ENCODE results near the gene AKT3. TPM values are rescaled to one million over a fixed set of nuclear protein-coding genes. Genes with fewer than 3 reads are reported as not detected.

Gene AKT3
- polyA plus RNA-seq, 1 donor (not counting 4 experiments of a cell fraction or from before 2014, with no cell fraction given) = 2.9 TPM

DNA sequence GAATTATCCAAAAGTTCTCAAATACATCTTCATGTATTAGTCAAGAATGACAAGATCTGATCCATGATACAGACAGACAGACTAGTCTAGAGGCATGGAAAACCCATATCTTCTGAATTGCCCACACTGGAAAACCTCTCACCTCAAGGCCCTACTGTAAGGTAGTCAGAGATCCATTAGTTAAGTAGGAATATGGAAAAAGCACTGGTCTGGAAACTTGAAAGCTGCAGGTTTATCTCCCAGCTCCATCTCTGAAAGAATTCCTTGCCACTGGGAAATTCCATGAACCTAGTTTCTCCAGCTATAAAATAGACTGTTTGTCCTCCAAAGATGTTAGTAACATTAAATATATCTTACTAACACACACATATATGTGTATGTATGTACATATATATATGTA lies 169.2 kb downstream of the AKT3 start:
- Histone ChIP-seq H3K4me1 (ENCODE audit: control insufficient read depth, extremely low read depth, insufficient read depth, low read length) (no peaks in the 10 kb centered on the region), H3K27me3 (ENCODE audit: control insufficient read depth, extremely low read depth, insufficient read depth, low read length) (no peaks in the 10 kb centered on the region), H3K9me3 (ENCODE audit: control insufficient read depth, low read depth, low read length) (no peaks in the 10 kb centered on the region), H3K4me2 (ENCODE audit: control insufficient read depth, extremely low read depth, insufficient read depth, low read depth, low read length) (no peak overlapping the region), H2AFZ (ENCODE audit: control insufficient read depth, low read length) (no peak overlapping the region), H3K4me3 (ENCODE audit: control insufficient read depth in 2 of 3, extremely low read depth in 1 of 3, insufficient read depth in 2 of 3, low read depth in 1 of 3, low read length in 3 of 3) (no peak overlapping the region), H3K9me1 (ENCODE audit: control insufficient read depth, extremely low read depth, insufficient read depth, low read length) (no peaks in the 10 kb centered on the region), H3K27ac (ENCODE audit: control insufficient read depth, insufficient read depth, low read length) (no peak overlapping the region), H3K36me3 (ENCODE audit: control insufficient read depth in 2 of 2, extremely low read depth in 1 of 2, insufficient read depth in 2 of 2, low read length in 2 of 2) (no peaks in the 10 kb centered on the region), H3K79me2 (ENCODE audit: control insufficient read depth, insufficient read depth, low read length) (no peaks in the 10 kb centered on the region), H4K20me1 (ENCODE audit: control insufficient read depth, extremely low read depth, insufficient read depth, low read length) (no peaks in the 10 kb centered on the region), H3K9ac (ENCODE audit: control insufficient read depth, extremely low read depth, insufficient read depth, low read length) (no peak overlapping the region)
- dilution Hi-C loops (cut with MboI; ENCODE audit: extremely low pct_ligation_motif_present, low sequenced_read_pairs) = no loop called here
- DNase-seq (ENCODE audit: low read depth, low spot score) = no peak
- no peak for FAIRE-seq
- TF ChIP-seq, protein P1, sequence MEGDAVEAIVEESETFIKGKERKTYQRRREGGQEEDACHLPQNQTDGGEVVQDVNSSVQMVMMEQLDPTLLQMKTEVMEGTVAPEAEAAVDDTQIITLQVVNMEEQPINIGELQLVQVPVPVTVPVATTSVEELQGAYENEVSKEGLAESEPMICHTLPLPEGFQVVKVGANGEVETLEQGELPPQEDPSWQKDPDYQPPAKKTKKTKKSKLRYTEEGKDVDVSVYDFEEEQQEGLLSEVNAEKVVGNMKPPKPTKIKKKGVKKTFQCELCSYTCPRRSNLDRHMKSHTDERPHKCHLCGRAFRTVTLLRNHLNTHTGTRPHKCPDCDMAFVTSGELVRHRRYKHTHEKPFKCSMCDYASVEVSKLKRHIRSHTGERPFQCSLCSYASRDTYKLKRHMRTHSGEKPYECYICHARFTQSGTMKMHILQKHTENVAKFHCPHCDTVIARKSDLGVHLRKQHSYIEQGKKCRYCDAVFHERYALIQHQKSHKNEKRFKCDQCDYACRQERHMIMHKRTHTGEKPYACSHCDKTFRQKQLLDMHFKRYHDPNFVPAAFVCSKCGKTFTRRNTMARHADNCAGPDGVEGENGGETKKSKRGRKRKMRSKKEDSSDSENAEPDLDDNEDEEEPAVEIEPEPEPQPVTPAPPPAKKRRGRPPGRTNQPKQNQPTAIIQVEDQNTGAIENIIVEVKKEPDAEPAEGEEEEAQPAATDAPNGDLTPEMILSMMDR (optimal IDR thresholded peaks at IDR 0.05 in 1 of 3, IDR thresholded peaks at IDR 0.05 in 1 of 3, conservative IDR thresholded peaks at IDR 0.05 in 1 of 3; ENCODE audit: extremely low read depth in 1 of 3, insufficient read depth in 2 of 3, low read length in 3 of 3) = no peak
- TF ChIP-seq EZH2 (IDR thresholded peaks at IDR 0.05; ENCODE audit: low read length) = no peak

DNA sequence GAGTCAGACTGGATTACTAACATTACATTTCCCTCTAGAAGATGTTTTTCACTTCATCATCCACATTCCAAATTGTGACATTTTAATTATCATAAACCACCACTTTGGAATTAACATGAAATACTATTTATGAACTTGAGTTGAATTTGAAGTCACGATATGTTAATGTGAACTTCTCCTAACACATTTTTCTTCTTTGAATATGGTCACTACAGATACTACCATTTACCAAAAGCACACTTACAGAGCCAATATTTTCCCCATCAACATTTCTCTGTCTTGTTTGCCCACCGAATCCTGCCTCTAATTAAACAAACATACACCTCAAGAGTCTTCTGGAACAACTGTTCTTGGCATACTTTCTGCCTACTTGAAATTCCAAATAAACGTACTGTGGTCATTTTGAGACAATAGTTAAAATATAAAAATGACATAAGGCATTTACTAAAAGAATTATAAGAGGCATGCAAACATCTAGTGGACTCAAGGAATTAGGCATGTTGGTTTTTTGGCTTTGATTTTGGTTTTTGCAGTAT lies 177.4 kb downstream of the AKT3 start:
- dilution Hi-C loops (cut with MboI; ENCODE audit: extremely low pct_ligation_motif_present, low sequenced_read_pairs) = no loop called here
- H4K20me1 ChIP-seq (ENCODE audit: control insufficient read depth, extremely low read depth, insufficient read depth, low read length) = no peaks in the 10 kb centered on the region
- no peak for FAIRE-seq

More for the DNA sequence above, 177.4 kb downstream of the AKT3 start:
- no peak overlapping the region for H2AFZ ChIP-seq (ENCODE audit: control insufficient read depth, low read length)
- no peak overlapping the region for H3K4me3 ChIP-seq (ENCODE audit: control insufficient read depth in 2 of 3, extremely low read depth in 1 of 3, insufficient read depth in 2 of 3, low read depth in 1 of 3, low read length in 3 of 3)
- H3K4me1 ChIP-seq (ENCODE audit: control insufficient read depth, extremely low read depth, insufficient read depth, low read length) = no peaks in the 10 kb centered on the region
- DNase-seq (ENCODE audit: low read depth, low spot score) = no peak
- H3K36me3 ChIP-seq (ENCODE audit: control insufficient read depth in 2 of 2, extremely low read depth in 1 of 2, insufficient read depth in 2 of 2, low read length in 2 of 2) = no peaks in the 10 kb centered on the region
- TF ChIP-seq, protein P1 (optimal IDR thresholded peaks at IDR 0.05 in 1 of 3, IDR thresholded peaks at IDR 0.05 in 1 of 3, conservative IDR thresholded peaks at IDR 0.05 in 1 of 3; ENCODE audit: extremely low read depth in 1 of 3, insufficient read depth in 2 of 3, low read length in 3 of 3) = no peak
- no peak for TF ChIP-seq EZH2 (IDR thresholded peaks at IDR 0.05; ENCODE audit: low read length)
- H3K9me1 ChIP-seq (ENCODE audit: control insufficient read depth, extremely low read depth, insufficient read depth, low read length) = no peaks in the 10 kb centered on the region
- no peak overlapping the region for H3K4me2 ChIP-seq (ENCODE audit: control insufficient read depth, extremely low read depth, insufficient read depth, low read depth, low read length)
- no peak overlapping the region for H3K27ac ChIP-seq (ENCODE audit: control insufficient read depth, insufficient read depth, low read length)
- no peaks in the 10 kb centered on the region for H3K79me2 ChIP-seq (ENCODE audit: control insufficient read depth, insufficient read depth, low read length)
- no peak overlapping the region for H3K9ac ChIP-seq (ENCODE audit: control insufficient read depth, extremely low read depth, insufficient read depth, low read length)
- no peaks in the 10 kb centered on the region for H3K27me3 ChIP-seq (ENCODE audit: control insufficient read depth, extremely low read depth, insufficient read depth, low read length)
- H3K9me3 ChIP-seq (ENCODE audit: control insufficient read depth, low read depth, low read length) = no peaks in the 10 kb centered on the region
